Endothelial cell of umbilical vein (primary cell): ENCODE results near the gene AMT.

Experiments used
- CTCF ChIP-seq, 2 donors: IDR thresholded peaks; 1 replicate in 1 of 2; 2 replicates in 1 of 2; pipeline ENCODE4 v1.5.1; 2011; ENCODE audit warnings: low read length in 2 of 2, mild to moderate bottlenecking in 2 of 2, moderate library complexity in 2 of 2, control low read depth in 1 of 2, inconsistent platforms in 1 of 2, low read depth in 1 of 2; ENCODE audit not compliant: insufficient read depth in 1 of 2; ENCODE audit errors: extremely low read depth in 1 of 2
- EZH2 ChIP-seq: IDR thresholded peaks from 2 replicates; pipeline ENCODE4 v1.6.1; 2012; ENCODE audit warnings: borderline replicate concordance, low read depth, mild to moderate bottlenecking, moderate library complexity, low read length, inconsistent platforms; ENCODE audit not compliant: severe bottlenecking
- FOS ChIP-seq: IDR thresholded peaks from 2 replicates; pipeline ENCODE4 v1.6.1; 2011; ENCODE audit warnings: mild to moderate bottlenecking, low read length, moderate library complexity, borderline replicate concordance; ENCODE audit not compliant: insufficient read depth
- JUN ChIP-seq: IDR thresholded peaks from 2 replicates; pipeline ENCODE4 v1.6.1; 2011; ENCODE audit warnings: borderline replicate concordance, low read depth; ENCODE audit not compliant: insufficient read length, insufficient read depth
- MYC ChIP-seq: IDR thresholded peaks from one replicate; pipeline ENCODE4 v1.6.1; 2011; ENCODE audit warnings: mild to moderate bottlenecking, low read depth, low read length
- POLR2A ChIP-seq: IDR thresholded peaks from 2 replicates; pipeline ENCODE4 v1.6.1; 2012; ENCODE audit warnings: low read depth, mild to moderate bottlenecking, control low read depth, low read length
- POLR2AphosphoS5 ChIP-seq: IDR thresholded peaks from 2 replicates; pipeline ENCODE4 v1.6.1; 2012; ENCODE audit warnings: low read depth, mild to moderate bottlenecking, control low read depth, low read length, moderate library complexity; ENCODE audit not compliant: insufficient read depth

DNA sequence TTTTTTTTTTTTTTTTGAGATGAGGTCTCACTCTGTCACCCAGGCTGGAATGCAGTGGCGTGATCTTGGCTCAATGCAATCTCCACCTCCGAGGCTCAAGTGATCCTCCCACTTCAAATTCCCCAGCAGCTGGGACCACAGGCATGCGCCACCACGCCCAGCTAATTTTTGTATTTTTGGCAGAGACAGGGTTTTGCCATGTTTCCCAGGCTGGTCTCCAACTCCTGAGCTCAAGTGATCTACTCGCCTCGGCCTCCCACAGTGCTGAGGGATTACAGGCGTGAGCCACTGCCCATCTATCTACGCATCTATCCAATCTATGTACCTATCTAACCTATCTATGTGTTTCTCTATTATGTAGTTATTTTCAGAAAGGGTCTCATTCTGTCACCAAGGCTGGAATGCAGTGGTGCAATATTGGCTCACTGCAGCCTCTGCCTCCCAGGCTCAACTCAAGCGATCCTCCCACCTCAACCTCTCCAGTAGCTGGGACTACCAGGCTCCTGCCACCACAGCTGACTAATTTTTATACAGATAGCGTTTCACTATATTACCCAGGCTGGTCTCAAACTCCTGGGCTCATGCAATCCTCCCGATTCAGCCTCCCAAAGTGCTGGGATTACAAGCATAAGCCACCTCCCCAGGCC, 43.9 kb downstream of the AMT start:
- TF ChIP-seq CTCF (IDR thresholded peaks at IDR 0.05; ENCODE audit: extremely low read depth in 1 of 2, insufficient read depth in 1 of 2, low read depth in 1 of 2, low read length in 2 of 2) (no peak), POLR2A (no peak), POLR2AphosphoS5 (no peak), EZH2 (no peak), MYC (no peak), JUN (no peak), FOS (no peak)
